ENCODE results near the gene TBC1D2B. TPM values are rescaled to one million over a fixed set of nuclear protein-coding genes. Genes with fewer than 3 reads are reported as not detected.

TBC1D2B gene
- total and polyA plus RNA-seq, 2 experiments from 2014 or later, result 24.8 to 38.4 TPM

- 90% methylated on average over 3 of the region's 3 CpGs for WGBS (ENCODE audit: low lambda C conversion rate, missing lambda C conversion rate)
Observed at GRCh38 chr15:78041946-78042345, 35.6 kb downstream of the TBC1D2B start.

GRCh38 chr15:78040653-78041244 is 36.8 kb downstream of the TBC1D2B start:
- Histone ChIP-seq H3K27ac (no peak overlapping the region), H2AFZ (no peak overlapping the region), H3K4me2 (no peak overlapping the region), H3K9me3 (ENCODE audit: low read depth) (no peaks in the 10 kb centered on the region), H3K9me2 (replicated peaks; ENCODE audit: insufficient read depth) (no peaks in the 10 kb centered on the region), H3K36me3 (replicated peaks; ENCODE audit: insufficient read depth, low read depth) (no peaks in the 10 kb centered on the region), H3K79me2 (peaks cover 44% of the 10 kb centered on the region), H3K27me3 (no peaks in the 10 kb centered on the region), H3K4me3 (no peak overlapping the region), H3K4me1 (ENCODE audit: insufficient read depth) (peaks cover 24% of the 10 kb centered on the region), H4K20me1 (ENCODE audit: insufficient read depth, poor library complexity, severe bottlenecking) (no peaks in the 10 kb centered on the region)
- 89% methylated on average over 1 of the region's 1 CpG for WGBS (ENCODE audit: low lambda C conversion rate, missing lambda C conversion rate)
- TF ChIP-seq EZH2phosphoT487 (IDR thresholded peaks at IDR 0.05; ENCODE audit: low read depth, severe bottlenecking, unreplicated experiment) (no peak), CTCF (IDR thresholded peaks at IDR 0.05; ENCODE audit: poor library complexity) (no peak), EZH2 (IDR thresholded peaks at IDR 0.05; ENCODE audit: borderline replicate concordance) (no peak)
- DNase-seq (ENCODE audit: low spot score), result no peak

More at GRCh38 chr15:78041946-78042345, 35.6 kb downstream of the TBC1D2B start:
- Histone ChIP-seq H3K4me1 (ENCODE audit: insufficient read depth) (peaks cover 20% of the 10 kb centered on the region), H3K4me2 (no peak overlapping the region), H3K9me3 (ENCODE audit: low read depth) (no peaks in the 10 kb centered on the region), H3K27me3 (no peaks in the 10 kb centered on the region), H3K4me3 (no peak overlapping the region), H3K36me3 (replicated peaks; ENCODE audit: insufficient read depth, low read depth) (no peaks in the 10 kb centered on the region), H4K20me1 (ENCODE audit: insufficient read depth, poor library complexity, severe bottlenecking) (no peaks in the 10 kb centered on the region), H3K79me2 (peaks cover 52% of the 10 kb centered on the region), H3K27ac (no peak overlapping the region), H3K9me2 (replicated peaks; ENCODE audit: insufficient read depth) (no peaks in the 10 kb centered on the region), H2AFZ (no peak overlapping the region)
- no peak for DNase-seq (ENCODE audit: low spot score)
- no peak for TF ChIP-seq EZH2phosphoT487 (IDR thresholded peaks at IDR 0.05; ENCODE audit: low read depth, severe bottlenecking, unreplicated experiment)
- TF ChIP-seq EZH2 (IDR thresholded peaks at IDR 0.05; ENCODE audit: borderline replicate concordance), result no peak
- TF ChIP-seq CTCF (IDR thresholded peaks at IDR 0.05; ENCODE audit: poor library complexity), result no peak

GRCh38 chr15:78038585-78039247 is 38.8 kb downstream of the TBC1D2B start:
- no peaks in the 10 kb centered on the region for H3K27me3 ChIP-seq
- H3K79me2 ChIP-seq, result peaks cover 41% of the 10 kb centered on the region
- no peak overlapping the region for H2AFZ ChIP-seq
- no peak for DNase-seq (ENCODE audit: low spot score)
- H4K20me1 ChIP-seq (ENCODE audit: insufficient read depth, poor library complexity, severe bottlenecking), result no peaks in the 10 kb centered on the region
- no peak for TF ChIP-seq EZH2 (IDR thresholded peaks at IDR 0.05; ENCODE audit: borderline replicate concordance)
- TF ChIP-seq EZH2phosphoT487 (IDR thresholded peaks at IDR 0.05; ENCODE audit: low read depth, severe bottlenecking, unreplicated experiment), result no peak
- no peak for TF ChIP-seq CTCF (IDR thresholded peaks at IDR 0.05; ENCODE audit: poor library complexity)
- 95% methylated on average over 8 of the region's 8 CpGs for WGBS (ENCODE audit: low lambda C conversion rate, missing lambda C conversion rate)
- no peak overlapping the region for H3K4me3 ChIP-seq
- no peaks in the 10 kb centered on the region for H3K9me2 ChIP-seq (replicated peaks; ENCODE audit: insufficient read depth)
- H3K9me3 ChIP-seq (ENCODE audit: low read depth), result no peaks in the 10 kb centered on the region
- peaks cover 29% of the 10 kb centered on the region for H3K4me1 ChIP-seq (ENCODE audit: insufficient read depth)
- H3K27ac ChIP-seq, result no peak overlapping the region
- no peaks in the 10 kb centered on the region for H3K36me3 ChIP-seq (replicated peaks; ENCODE audit: insufficient read depth, low read depth)
- no peak overlapping the region for H3K4me2 ChIP-seq
